ENCODE results near the gene AKAP13.

DNA sequence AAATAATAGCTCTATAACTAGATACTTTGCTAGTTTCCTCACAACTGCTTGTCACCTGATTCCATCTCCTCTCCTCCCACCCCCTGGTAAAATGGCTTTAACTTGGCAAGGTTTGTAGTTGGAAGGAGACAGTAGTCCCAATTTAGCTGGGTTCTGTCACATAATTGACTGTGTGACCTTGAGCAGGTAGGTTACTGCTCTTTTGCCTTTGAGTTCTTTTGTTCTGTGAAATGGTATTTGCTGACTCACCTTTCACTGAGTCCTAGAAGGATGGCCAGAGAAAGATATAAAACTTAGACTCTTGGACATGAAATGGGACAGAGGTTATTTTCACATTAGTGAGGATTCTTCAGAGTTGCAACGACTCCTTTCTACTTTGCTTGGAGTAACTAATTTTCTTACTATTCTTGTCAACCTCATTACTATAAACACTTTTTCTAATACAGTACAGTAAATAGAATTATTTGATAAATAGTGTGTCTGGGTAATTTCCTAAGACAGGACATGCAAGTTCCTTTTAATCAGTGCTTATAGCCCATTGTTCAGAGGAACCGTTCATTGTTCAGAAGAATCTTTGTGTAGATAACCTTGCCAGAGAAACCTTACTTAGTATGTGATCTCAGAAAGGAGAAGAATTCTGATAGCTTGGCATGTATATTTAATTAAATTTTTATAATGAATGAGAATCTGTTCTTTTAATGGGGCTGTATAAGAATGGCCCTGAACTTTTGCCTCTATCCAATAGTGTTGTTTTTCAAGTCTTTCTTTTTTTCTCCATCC, 14.3 kb downstream of the AKAP13 start:
- TF ChIP-seq POLR2AphosphoS5 (IDR thresholded peaks at IDR 0.05), result no peak
- TF ChIP-seq, protein P1, sequence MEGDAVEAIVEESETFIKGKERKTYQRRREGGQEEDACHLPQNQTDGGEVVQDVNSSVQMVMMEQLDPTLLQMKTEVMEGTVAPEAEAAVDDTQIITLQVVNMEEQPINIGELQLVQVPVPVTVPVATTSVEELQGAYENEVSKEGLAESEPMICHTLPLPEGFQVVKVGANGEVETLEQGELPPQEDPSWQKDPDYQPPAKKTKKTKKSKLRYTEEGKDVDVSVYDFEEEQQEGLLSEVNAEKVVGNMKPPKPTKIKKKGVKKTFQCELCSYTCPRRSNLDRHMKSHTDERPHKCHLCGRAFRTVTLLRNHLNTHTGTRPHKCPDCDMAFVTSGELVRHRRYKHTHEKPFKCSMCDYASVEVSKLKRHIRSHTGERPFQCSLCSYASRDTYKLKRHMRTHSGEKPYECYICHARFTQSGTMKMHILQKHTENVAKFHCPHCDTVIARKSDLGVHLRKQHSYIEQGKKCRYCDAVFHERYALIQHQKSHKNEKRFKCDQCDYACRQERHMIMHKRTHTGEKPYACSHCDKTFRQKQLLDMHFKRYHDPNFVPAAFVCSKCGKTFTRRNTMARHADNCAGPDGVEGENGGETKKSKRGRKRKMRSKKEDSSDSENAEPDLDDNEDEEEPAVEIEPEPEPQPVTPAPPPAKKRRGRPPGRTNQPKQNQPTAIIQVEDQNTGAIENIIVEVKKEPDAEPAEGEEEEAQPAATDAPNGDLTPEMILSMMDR (IDR thresholded peaks at IDR 0.05), result no peak
- TF ChIP-seq EP300 (IDR thresholded peaks at IDR 0.05), result no peak
- no peak for TF ChIP-seq POLR2A (IDR thresholded peaks at IDR 0.05)
